ENCODE results near the gene JADE3.
A peak's percentile ranks its signal among the peaks of the same experiment; 100 is the strongest.

DNA sequence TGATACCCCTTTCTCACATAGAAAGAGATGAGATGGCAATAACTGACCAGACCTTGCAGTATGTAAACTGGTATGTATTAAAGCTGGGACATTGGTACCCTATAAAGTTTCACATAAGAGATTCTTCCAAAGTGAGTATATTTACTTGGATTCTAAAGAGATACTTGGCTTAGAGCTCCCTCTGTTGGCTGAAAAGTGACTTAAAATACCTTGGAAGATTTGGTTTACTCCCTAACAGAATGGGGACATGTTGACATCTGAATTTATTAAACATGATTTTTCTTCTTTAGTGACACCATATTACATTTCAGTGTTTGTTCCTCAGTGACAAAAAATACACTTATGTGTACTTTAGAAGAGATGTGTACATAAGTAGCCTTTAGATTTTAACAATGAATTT, 118.1 kb downstream of the JADE3 start:
- TF ChIP-seq, protein P1, sequence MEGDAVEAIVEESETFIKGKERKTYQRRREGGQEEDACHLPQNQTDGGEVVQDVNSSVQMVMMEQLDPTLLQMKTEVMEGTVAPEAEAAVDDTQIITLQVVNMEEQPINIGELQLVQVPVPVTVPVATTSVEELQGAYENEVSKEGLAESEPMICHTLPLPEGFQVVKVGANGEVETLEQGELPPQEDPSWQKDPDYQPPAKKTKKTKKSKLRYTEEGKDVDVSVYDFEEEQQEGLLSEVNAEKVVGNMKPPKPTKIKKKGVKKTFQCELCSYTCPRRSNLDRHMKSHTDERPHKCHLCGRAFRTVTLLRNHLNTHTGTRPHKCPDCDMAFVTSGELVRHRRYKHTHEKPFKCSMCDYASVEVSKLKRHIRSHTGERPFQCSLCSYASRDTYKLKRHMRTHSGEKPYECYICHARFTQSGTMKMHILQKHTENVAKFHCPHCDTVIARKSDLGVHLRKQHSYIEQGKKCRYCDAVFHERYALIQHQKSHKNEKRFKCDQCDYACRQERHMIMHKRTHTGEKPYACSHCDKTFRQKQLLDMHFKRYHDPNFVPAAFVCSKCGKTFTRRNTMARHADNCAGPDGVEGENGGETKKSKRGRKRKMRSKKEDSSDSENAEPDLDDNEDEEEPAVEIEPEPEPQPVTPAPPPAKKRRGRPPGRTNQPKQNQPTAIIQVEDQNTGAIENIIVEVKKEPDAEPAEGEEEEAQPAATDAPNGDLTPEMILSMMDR (IDR thresholded peaks at IDR 0.05; ENCODE audit: borderline replicate concordance, extremely low read depth, low read length, poor library complexity, severe bottlenecking), result peak; percentile 65
- no peak for TF ChIP-seq EZH2 (IDR thresholded peaks at IDR 0.05; ENCODE audit: borderline replicate concordance, low read depth, low read length, severe bottlenecking)

Measured in DND-41 (cell line).